Stimulated activated CD4-positive, alpha-beta T cell treated with anti-CD3 and anti-CD28 coated beads, Interleukin-12 subunit alpha, Interleukin-12 subunit beta, amount 100 ng/mL, for 4 hours (primary cell): ENCODE results near the gene EVPL.
"Not testable (repeated sequence)": the region's sequence is repeated elsewhere in the genome, so short reads cannot be mapped to it uniquely, and the experiment has no call there.

Experiments used
- DNase-seq: peaks from one replicate; pipeline ENCODE4 v3.0.0-alpha.2; 2020

The EVPL gene

GRCh38 chr17:76027159-76027839, at the start of gene EVPL:
Gene EVPL (minus strand): TSS chr17:76027306. CDS start chr17:76027198, 108 bp downstream.
- no peak for DNase-seq

- DNase-seq: no peak
These were observed 49.1 kb upstream of the EVPL start for GRCh38 chr17:76076146-76076764.

GRCh38 chr17:76075364-76076145, 48.4 kb upstream of the EVPL start:
- no peak for DNase-seq

GRCh38 chr17:76074390-76075363, 47.6 kb upstream of the EVPL start, which contains the start of gene GALR2:
Gene GALR2 (plus strand): TSS chr17:76074781. CDS start chr17:76074884, 103 bp downstream.
- DNase-seq: no peak

GRCh38 chr17:76072148-76072858, 45.2 kb upstream of the EVPL start, which contains the start of gene SRP68:
Gene SRP68 (minus strand): TSS chr17:76072517. CDS start chr17:76072491, 26 bp downstream.
- DNase-seq: peak; percentile 78

GRCh38 chr17:76071531-76072147, 44.5 kb upstream of the EVPL start:
- DNase-seq: no peak

GRCh38 chr17:76065775-76066174, 38.7 kb upstream of the EVPL start:
- DNase-seq: no peak

GRCh38 chr17:76063875-76064546, 36.9 kb upstream of the EVPL start:
- no peak for DNase-seq

- DNase-seq: not testable (repeated sequence)
These were observed 31.2 kb upstream of the EVPL start for GRCh38 chr17:76058264-76058663.

- no peak for DNase-seq
These were observed 29.8 kb upstream of the EVPL start for GRCh38 chr17:76056882-76057281.

- no peak for DNase-seq
These were observed 27.0 kb upstream of the EVPL start for GRCh38 chr17:76054112-76054476.

GRCh38 chr17:76053246-76054111, 26.4 kb upstream of the EVPL start:
- DNase-seq: peak; percentile 22

GRCh38 chr17:76051561-76051960, 24.5 kb upstream of the EVPL start:
- DNase-seq: no peak

- no peak for DNase-seq
These were observed 23.7 kb upstream of the EVPL start for GRCh38 chr17:76050538-76051467.

GRCh38 chr17:76049836-76050537, 22.9 kb upstream of the EVPL start:
- no peak for DNase-seq

- no peak for DNase-seq
These were observed 22.1 kb upstream of the EVPL start for GRCh38 chr17:76049239-76049638.

GRCh38 chr17:76048711-76049110, 21.6 kb upstream of the EVPL start:
- DNase-seq: no peak
